Muscle of leg (tissue), 11 donors: ENCODE measurements around the gene CFAP410. TPM values are rescaled to one million over a fixed set of nuclear protein-coding genes. Genes with fewer than 3 reads are reported as not detected.

ENCODE experiments used
- DNase-seq: peaks from one replicate; pipeline ENCODE4 v3.0.0; 2013
- H3K27ac ChIP-seq: one replicate; pipeline ENCODE4 v1.5.1; 2013; ENCODE audit warnings: mild to moderate bottlenecking, low read length, control low read depth
- H3K27me3 ChIP-seq: one replicate; pipeline ENCODE4 v1.6.1; 2013; ENCODE audit warnings: low read length; ENCODE audit not compliant: control insufficient read depth, insufficient read depth
- H3K36me3 ChIP-seq: one replicate; pipeline ENCODE4 v1.6.1; 2013; ENCODE audit warnings: low read length; ENCODE audit not compliant: control insufficient read depth, insufficient read depth
- H3K4me1 ChIP-seq: one replicate; pipeline ENCODE4 v1.6.1; 2013; ENCODE audit warnings: low read length; ENCODE audit not compliant: control insufficient read depth, insufficient read depth
- H3K4me3 ChIP-seq: one replicate; pipeline ENCODE4 v1.5.1; 2013; ENCODE audit warnings: low read length, control low read depth
- H3K9me3 ChIP-seq: replicated peaks from 2 replicates; pipeline ENCODE4 v1.6.1; 2013; ENCODE audit warnings: low read depth, low read length; ENCODE audit not compliant: control insufficient read depth
- WGBS: methylation state at CpG from one replicate; pipeline ENCODE4 v1.1.5; 2013; ENCODE audit warnings: missing lambda C conversion rate; ENCODE audit not compliant: insufficient coverage; 5-methylcytosine and 5-hydroxymethylcytosine counted together
- polyA plus RNA-seq, 8 donors: library from polyadenylated mRNA; unstranded; fragments of 120-200 nt; gene quantifications; one replicate each; pipeline versions ENCODE4 v1.2.1 to v1.2.3, GENCODE V29; 2013; ENCODE audit warnings: inconsistent platforms in 1 of 8, low replicate concordance in 1 of 8; ENCODE audit not compliant: insufficient read length in 8 of 8, insufficient read depth in 1 of 8
- total RNA-seq: library from RNA; stranded (reverse); fragments of 120-200 nt; gene quantifications from one replicate; pipeline ENCODE4 v1.2.4, GENCODE V29; 2013

CFAP410 gene
- total and polyA plus RNA-seq, 9 donors, result 15.9 to 23.9 (median 19.8) TPM

- no peak for DNase-seq
- Histone ChIP-seq H3K36me3 (no peaks in the 10 kb centered on the region), H3K4me1 (peaks cover 11% of the 10 kb centered on the region), H3K27me3 (peaks cover 6% of the 10 kb centered on the region), H3K9me3 (peaks cover 3% of the 10 kb centered on the region), H3K4me3 (no peak overlapping the region), H3K27ac (no peak overlapping the region)
- 76% methylated on average over 2 of the region's 8 CpGs for WGBS
Measured at GRCh38 chr21:44359396-44359795, 20.2 kb upstream of the CFAP410 start.

- H3K27me3 ChIP-seq, result peaks cover 22% of the 10 kb centered on the region
- no peak overlapping the region for H3K27ac ChIP-seq
- H3K4me1 ChIP-seq, result peaks cover 25% of the 10 kb centered on the region
- no peaks in the 10 kb centered on the region for H3K9me3 ChIP-seq
- DNase-seq, result peak; percentile 74
- H3K36me3 ChIP-seq, result no peaks in the 10 kb centered on the region
- H3K4me3 ChIP-seq, result no peak overlapping the region
- WGBS, result 46% methylated on average over 17 of the region's 21 CpGs
Measured at GRCh38 chr21:44357064-44357837, 18.1 kb upstream of the CFAP410 start.

- no peak overlapping the region for H3K27ac ChIP-seq
- H3K9me3 ChIP-seq, result no peaks in the 10 kb centered on the region
- H3K4me3 ChIP-seq, result no peak overlapping the region
- WGBS, result 87% methylated on average over 3 of the region's 6 CpGs
- peaks cover 28% of the 10 kb centered on the region for H3K4me1 ChIP-seq
- peaks cover 28% of the 10 kb centered on the region for H3K27me3 ChIP-seq
- H3K36me3 ChIP-seq, result no peaks in the 10 kb centered on the region
- no peak for DNase-seq
Measured at GRCh38 chr21:44356636-44357035, 17.4 kb upstream of the CFAP410 start.

GRCh38 chr21:44356160-44356559 is 17.0 kb upstream of the CFAP410 start:
- Histone ChIP-seq H3K36me3 (no peaks in the 10 kb centered on the region), H3K4me1 (peaks cover 33% of the 10 kb centered on the region), H3K27me3 (peaks cover 33% of the 10 kb centered on the region), H3K9me3 (no peaks in the 10 kb centered on the region), H3K4me3 (no peak overlapping the region), H3K27ac (peak overlapping the region; percentile 35)
- peak; percentile 61 for DNase-seq
- 36% methylated on average over 7 of the region's 11 CpGs for WGBS

GRCh38 chr21:44354775-44355771 is 15.9 kb upstream of the CFAP410 start:
- Histone ChIP-seq H3K4me3 (no peak overlapping the region), H3K27me3 (peaks cover 40% of the 10 kb centered on the region), H3K27ac (no peak overlapping the region), H3K9me3 (no peaks in the 10 kb centered on the region), H3K4me1 (peaks cover 37% of the 10 kb centered on the region), H3K36me3 (no peaks in the 10 kb centered on the region)
- WGBS, result 81% methylated on average over 11 of the region's 24 CpGs
- DNase-seq, result no peak

- Histone ChIP-seq H3K4me1 (peaks cover 37% of the 10 kb centered on the region), H3K36me3 (no peaks in the 10 kb centered on the region), H3K4me3 (peak overlapping the region; percentile 21), H3K9me3 (no peaks in the 10 kb centered on the region), H3K27ac (peak overlapping the region; percentile 53), H3K27me3 (peaks cover 50% of the 10 kb centered on the region)
- WGBS, result 68% methylated on average over 6 of the region's 8 CpGs
- DNase-seq, result no peak
Measured at GRCh38 chr21:44354001-44354405, 14.8 kb upstream of the CFAP410 start.

- Histone ChIP-seq H3K4me1 (peaks cover 37% of the 10 kb centered on the region), H3K9me3 (no peaks in the 10 kb centered on the region), H3K27me3 (peaks cover 56% of the 10 kb centered on the region), H3K36me3 (no peaks in the 10 kb centered on the region), H3K27ac (peak within 1 kb of the TSS; percentile 71), H3K4me3 (peak within 1 kb of the TSS; percentile 21)
- 55% methylated on average over 19 of the region's 21 CpGs for WGBS
- DNase-seq, result peak; percentile 93
Measured at GRCh38 chr21:44353191-44353970, 14.2 kb upstream of the CFAP410 start, which contains the start of gene TRPM2. Gene TRPM2, plus strand, starts transcription at chr21:44353621. Its CDS starts 80 bp downstream, at chr21:44353701.

GRCh38 chr21:44352253-44352860 is 13.2 kb upstream of the CFAP410 start:
- WGBS, result 83% methylated on average over 15 of the region's 17 CpGs
- no peak for DNase-seq
- H3K27me3 ChIP-seq, result peaks cover 62% of the 10 kb centered on the region
- peak overlapping the region; percentile 71 for H3K27ac ChIP-seq
- no peaks in the 10 kb centered on the region for H3K36me3 ChIP-seq
- peaks cover 34% of the 10 kb centered on the region for H3K4me1 ChIP-seq
- no peaks in the 10 kb centered on the region for H3K9me3 ChIP-seq
- no peak overlapping the region for H3K4me3 ChIP-seq

- Histone ChIP-seq H3K27ac (no peak overlapping the region), H3K4me3 (no peak overlapping the region), H3K36me3 (no peaks in the 10 kb centered on the region), H3K4me1 (peaks cover 34% of the 10 kb centered on the region), H3K27me3 (peaks cover 62% of the 10 kb centered on the region), H3K9me3 (no peaks in the 10 kb centered on the region)
- 85% methylated on average over 18 of the region's 18 CpGs for WGBS
- DNase-seq, result no peak
Measured at GRCh38 chr21:44351535-44352252, 12.5 kb upstream of the CFAP410 start.
